Ammon's horn (tissue), 1 donor: ENCODE results near the gene CYP2E1.
"Not testable (repeated sequence)": the region's sequence is repeated elsewhere in the genome, so short reads cannot be mapped to it uniquely, and the experiment has no call there.

Experiments used
- DNase-seq: peaks from one replicate; pipeline ENCODE4 v3.0.0-alpha.2; 2016; ENCODE audit warnings: low spot score

Gene CYP2E1

DNA sequence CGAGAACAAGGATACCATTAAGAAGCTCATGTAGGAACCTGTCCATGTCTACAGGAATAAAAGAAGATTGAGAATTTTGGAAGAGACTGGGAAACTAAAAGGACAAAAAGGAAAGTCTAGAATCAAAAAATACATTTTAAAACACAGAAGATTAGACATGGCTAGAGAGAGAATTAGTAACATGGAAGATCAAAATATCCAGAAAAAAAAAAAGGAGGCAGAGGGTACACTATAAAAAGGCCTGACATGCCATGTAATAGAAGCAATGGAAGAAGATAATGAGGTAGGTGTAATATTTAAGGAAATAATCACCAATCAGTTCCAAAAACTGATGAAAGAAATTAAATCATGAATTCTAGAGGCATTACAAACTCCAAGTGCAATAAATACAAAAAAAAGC, 46.3 kb downstream of the CYP2E1 start:
- not testable (repeated sequence) for DNase-seq

- not testable (repeated sequence) for DNase-seq
Observed at GRCh38 chr10:133577037-133577436, 49.9 kb downstream of the CYP2E1 start.
